ENCODE measurements around the gene NPHP4. TPM values are rescaled to one million over a fixed set of nuclear protein-coding genes. Genes with fewer than 3 reads are reported as not detected.

The NPHP4 gene
- total RNA-seq, 2 donors from 2014 or later = 11.4 to 32.2 TPM

DNA sequence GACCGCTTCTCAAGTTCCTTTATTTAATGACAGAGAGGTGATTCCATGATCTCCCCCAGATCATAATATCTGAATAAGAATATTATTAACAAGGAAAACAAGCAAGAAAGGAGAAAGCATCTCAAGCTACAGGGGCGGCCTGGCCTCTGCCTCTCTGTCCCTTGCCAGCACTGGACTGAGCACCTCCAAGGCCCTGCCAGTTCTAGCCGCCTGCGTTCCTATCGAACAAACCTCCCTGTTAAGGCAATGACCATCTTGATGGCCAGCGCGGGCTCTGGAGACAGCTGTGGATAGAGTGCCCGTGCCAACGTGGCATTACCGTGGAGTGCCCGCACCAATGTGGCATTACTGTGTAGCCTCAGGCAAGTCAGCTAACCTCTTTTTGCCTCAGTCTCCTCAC, 84.8 kb downstream of the NPHP4 start:
- no peaks in the 10 kb centered on the region for H3K27me3 ChIP-seq (replicated peaks; ENCODE audit: insufficient read depth)
- 96% methylated on average over 11 of the region's 11 CpGs for WGBS
- H3K27ac ChIP-seq = no peak overlapping the region
- H3K9me3 ChIP-seq = no peaks in the 10 kb centered on the region
- intact Hi-C loops (cut with DNase I) = no loop called here
- no peak for TF ChIP-seq POLR2AphosphoS5 (IDR thresholded peaks at IDR 0.05)
- TF ChIP-seq, protein P1, sequence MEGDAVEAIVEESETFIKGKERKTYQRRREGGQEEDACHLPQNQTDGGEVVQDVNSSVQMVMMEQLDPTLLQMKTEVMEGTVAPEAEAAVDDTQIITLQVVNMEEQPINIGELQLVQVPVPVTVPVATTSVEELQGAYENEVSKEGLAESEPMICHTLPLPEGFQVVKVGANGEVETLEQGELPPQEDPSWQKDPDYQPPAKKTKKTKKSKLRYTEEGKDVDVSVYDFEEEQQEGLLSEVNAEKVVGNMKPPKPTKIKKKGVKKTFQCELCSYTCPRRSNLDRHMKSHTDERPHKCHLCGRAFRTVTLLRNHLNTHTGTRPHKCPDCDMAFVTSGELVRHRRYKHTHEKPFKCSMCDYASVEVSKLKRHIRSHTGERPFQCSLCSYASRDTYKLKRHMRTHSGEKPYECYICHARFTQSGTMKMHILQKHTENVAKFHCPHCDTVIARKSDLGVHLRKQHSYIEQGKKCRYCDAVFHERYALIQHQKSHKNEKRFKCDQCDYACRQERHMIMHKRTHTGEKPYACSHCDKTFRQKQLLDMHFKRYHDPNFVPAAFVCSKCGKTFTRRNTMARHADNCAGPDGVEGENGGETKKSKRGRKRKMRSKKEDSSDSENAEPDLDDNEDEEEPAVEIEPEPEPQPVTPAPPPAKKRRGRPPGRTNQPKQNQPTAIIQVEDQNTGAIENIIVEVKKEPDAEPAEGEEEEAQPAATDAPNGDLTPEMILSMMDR (IDR thresholded peaks at IDR 0.05) = no peak
- H3K4me3 ChIP-seq = no peak overlapping the region
- H3K36me3 ChIP-seq = no peaks in the 10 kb centered on the region
- DNase-seq (ENCODE audit: low spot score) = no peak
- no peaks in the 10 kb centered on the region for H3K4me1 ChIP-seq (replicated peaks)

DNA sequence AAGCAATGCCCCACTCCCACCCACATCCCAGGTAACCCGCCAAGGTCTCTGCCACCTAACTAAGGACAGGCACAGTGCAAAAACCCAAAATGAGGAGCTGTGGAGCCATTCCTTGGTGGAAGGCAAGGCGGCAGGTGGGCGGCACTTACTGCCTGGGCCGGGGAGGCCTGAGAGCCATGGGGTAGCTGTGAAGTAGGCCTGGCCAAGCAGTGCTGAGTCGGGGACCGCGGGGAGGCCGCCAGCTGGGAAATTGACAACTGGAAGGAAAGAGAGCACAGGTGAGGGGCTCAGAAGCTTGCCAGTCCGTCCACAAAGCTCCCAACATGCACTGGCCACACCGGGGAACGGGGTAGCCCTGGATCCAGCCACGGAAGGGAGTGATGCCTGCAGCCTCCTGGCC, 85.3 kb downstream of the NPHP4 start:
- Histone ChIP-seq H3K9me3 (no peaks in the 10 kb centered on the region), H3K27ac (no peak overlapping the region), H3K4me1 (replicated peaks) (no peaks in the 10 kb centered on the region), H3K27me3 (replicated peaks; ENCODE audit: insufficient read depth) (no peaks in the 10 kb centered on the region), H3K36me3 (no peaks in the 10 kb centered on the region), H3K4me3 (no peak overlapping the region)
- WGBS = 92% methylated on average over 12 of the region's 12 CpGs
- intact Hi-C loops (cut with DNase I) = no loop called here
- no peak for TF ChIP-seq POLR2AphosphoS5 (IDR thresholded peaks at IDR 0.05)
- TF ChIP-seq, protein P1 (IDR thresholded peaks at IDR 0.05) = no peak
- TF ChIP-seq POLR2A (IDR thresholded peaks at IDR 0.05) = no peak
- DNase-seq (ENCODE audit: low spot score) = no peak

DNA sequence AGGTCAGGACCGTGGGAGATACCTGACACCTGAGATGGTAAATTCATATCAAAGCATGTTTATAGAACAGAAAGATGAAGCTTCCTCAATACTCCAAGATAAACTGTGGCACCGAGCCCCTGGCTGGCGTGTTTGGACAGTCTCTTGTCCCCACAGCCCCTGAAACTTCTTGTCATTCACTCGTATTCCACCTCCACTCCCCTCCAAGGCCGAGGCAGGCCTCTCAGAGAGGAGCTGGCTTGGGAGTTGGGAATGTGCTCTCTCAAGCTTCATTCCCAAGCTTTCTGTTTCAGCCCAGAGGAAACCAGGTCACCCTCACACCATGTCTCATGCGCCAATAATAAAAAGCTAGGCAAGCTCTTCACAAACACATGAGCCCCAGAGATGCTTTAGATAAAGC, 86.1 kb downstream of the NPHP4 start:
- 87% methylated on average over 6 of the region's 6 CpGs for WGBS
- no peaks in the 10 kb centered on the region for H3K36me3 ChIP-seq

DNA sequence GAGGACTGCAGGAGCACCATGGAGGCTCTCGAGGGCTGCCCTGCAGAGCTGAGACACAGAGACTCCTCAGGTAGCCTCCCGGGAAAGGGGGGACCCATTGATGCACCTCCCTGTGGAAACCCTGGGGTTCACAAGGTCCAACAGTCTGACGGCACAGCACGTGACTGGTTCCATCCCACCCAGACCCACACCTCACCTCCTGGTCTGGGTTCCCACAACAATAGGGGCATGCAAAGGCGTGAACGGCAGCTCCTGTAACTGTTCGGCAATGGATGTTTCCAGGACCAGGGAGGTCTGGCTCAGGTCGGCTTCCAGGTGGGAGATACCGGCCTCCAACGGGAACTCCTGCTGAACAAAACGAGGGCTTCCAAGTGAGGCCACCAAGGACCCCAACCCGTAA, 86.8 kb downstream of the NPHP4 start:
- Histone ChIP-seq H3K36me3 (no peaks in the 10 kb centered on the region), H3K27me3 (replicated peaks; ENCODE audit: insufficient read depth) (no peaks in the 10 kb centered on the region), H3K4me1 (replicated peaks) (no peaks in the 10 kb centered on the region), H3K9me3 (no peaks in the 10 kb centered on the region), H3K27ac (no peak overlapping the region), H3K4me3 (no peak overlapping the region)
- intact Hi-C loops (cut with DNase I) = no loop called here
- TF ChIP-seq POLR2AphosphoS5 (IDR thresholded peaks at IDR 0.05) (no peak), POLR2A (IDR thresholded peaks at IDR 0.05) (no peak)
- TF ChIP-seq, protein P1 (IDR thresholded peaks at IDR 0.05) = no peak
- WGBS = 92% methylated on average over 12 of the region's 12 CpGs
- DNase-seq (ENCODE audit: low spot score) = no peak

More for the DNA sequence above, 86.1 kb downstream of the NPHP4 start:
- Histone ChIP-seq H3K9me3 (no peaks in the 10 kb centered on the region), H3K4me3 (no peak overlapping the region), H3K4me1 (replicated peaks) (no peaks in the 10 kb centered on the region), H3K27me3 (replicated peaks; ENCODE audit: insufficient read depth) (no peaks in the 10 kb centered on the region), H3K27ac (no peak overlapping the region)
- no peak for DNase-seq (ENCODE audit: low spot score)
- intact Hi-C loops (cut with DNase I) = no loop called here
- TF ChIP-seq, protein P1 (IDR thresholded peaks at IDR 0.05) = no peak
- TF ChIP-seq POLR2AphosphoS5 (IDR thresholded peaks at IDR 0.05) = no peak
- no peak for TF ChIP-seq POLR2A (IDR thresholded peaks at IDR 0.05)

DNA sequence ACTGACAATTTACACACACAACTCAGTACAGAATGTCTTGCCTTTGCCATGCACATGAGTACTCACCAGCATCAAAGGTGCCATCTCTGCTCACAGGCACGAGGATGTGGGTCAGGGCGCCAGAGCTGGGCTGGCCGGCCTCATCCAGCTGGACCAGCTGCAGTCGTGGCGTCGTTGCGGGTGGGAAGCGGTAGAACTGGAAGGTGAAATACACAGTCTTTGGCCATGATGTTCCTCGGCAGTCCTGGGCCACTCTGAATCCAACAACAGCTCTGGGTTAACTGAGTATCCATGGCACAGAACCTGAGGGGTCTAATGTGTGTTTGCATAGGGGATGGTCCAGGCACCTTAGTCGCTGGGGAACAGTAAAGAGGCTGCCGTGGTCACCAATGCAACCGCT, 87.7 kb downstream of the NPHP4 start:
- WGBS = 93% methylated on average over 12 of the region's 12 CpGs
- TF ChIP-seq POLR2A (IDR thresholded peaks at IDR 0.05) (no peak), POLR2AphosphoS5 (IDR thresholded peaks at IDR 0.05) (no peak)
- TF ChIP-seq, protein P1 (IDR thresholded peaks at IDR 0.05) = no peak
- H3K9me3 ChIP-seq = no peaks in the 10 kb centered on the region
- intact Hi-C loops (cut with DNase I) = no loop called here
- H3K27ac ChIP-seq = no peak overlapping the region
- no peak for DNase-seq (ENCODE audit: low spot score)
- no peaks in the 10 kb centered on the region for H3K27me3 ChIP-seq (replicated peaks; ENCODE audit: insufficient read depth)
- no peaks in the 10 kb centered on the region for H3K36me3 ChIP-seq
- no peak overlapping the region for H3K4me3 ChIP-seq
- no peaks in the 10 kb centered on the region for H3K4me1 ChIP-seq (replicated peaks)
